HG03558 (cell line): ENCODE measurements around the gene EBPL.
"Not testable (repeated sequence)": the region's sequence is repeated elsewhere in the genome, so short reads cannot be mapped to it uniquely, and the experiment has no call there.

Source experiments
- ATAC-seq: cut with Tn5 transposase; IDR thresholded peaks from one replicate; pipeline ENCODE4 v1.9.1; 2021; ENCODE audit warnings: moderate number of reproducible peaks; ENCODE audit not compliant: unreplicated experiment; ENCODE audit errors: extremely low read depth

EBPL gene

DNA sequence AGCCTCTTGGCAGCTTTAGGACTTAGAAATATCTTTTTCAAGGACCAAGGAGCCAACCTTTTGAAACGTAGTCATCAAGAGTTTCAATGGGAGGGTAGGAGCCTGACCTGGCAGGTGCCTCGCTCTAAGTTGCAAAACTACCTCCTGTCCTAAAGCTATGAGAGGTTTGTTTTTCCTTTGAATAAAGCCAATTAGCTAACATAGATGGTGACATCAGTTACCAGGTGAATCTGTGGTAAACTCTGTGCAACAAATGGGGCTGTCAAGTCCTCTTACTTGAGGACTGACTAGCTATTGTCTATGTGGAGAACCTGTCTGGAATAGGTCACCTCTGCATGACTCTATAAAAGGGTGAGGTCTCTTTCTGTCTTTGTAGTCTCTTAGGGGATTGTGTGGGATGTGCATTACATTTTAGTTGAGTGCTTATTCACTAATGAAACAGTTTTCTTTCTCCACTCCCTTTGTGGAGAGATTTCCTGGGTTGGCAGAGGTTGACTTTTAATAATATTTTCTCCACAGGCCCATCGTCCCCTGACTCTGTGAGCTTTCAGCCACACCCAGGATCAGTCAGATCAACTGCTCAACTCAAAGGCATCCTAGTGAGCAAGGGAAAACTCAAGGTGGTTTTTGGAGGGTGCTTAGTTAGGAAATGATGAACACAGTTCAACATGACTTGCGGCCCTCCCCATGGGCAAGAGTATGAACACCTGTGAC lies 53.1 kb downstream of the EBPL start:
- no peak for ATAC-seq

DNA sequence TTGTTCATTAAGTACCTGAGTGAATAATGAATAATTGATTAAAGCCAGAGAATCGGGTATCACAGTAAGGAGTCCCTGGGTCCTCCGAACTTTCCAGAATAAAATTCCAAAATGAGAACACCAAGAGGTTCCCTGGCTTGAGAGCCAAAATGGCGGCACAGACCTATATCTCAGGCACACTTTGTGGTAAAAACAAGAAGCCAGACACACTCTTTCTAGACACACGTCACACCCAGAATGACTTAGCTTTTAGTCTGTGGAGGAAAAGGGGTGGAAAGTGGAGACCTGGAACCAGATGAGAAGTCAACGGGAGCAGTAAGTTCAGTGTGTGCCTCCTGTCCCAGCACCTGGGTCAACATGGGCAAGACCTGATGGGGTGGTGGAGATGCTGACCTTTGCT lies 54.6 kb downstream of the EBPL start:
- no peak for ATAC-seq

DNA sequence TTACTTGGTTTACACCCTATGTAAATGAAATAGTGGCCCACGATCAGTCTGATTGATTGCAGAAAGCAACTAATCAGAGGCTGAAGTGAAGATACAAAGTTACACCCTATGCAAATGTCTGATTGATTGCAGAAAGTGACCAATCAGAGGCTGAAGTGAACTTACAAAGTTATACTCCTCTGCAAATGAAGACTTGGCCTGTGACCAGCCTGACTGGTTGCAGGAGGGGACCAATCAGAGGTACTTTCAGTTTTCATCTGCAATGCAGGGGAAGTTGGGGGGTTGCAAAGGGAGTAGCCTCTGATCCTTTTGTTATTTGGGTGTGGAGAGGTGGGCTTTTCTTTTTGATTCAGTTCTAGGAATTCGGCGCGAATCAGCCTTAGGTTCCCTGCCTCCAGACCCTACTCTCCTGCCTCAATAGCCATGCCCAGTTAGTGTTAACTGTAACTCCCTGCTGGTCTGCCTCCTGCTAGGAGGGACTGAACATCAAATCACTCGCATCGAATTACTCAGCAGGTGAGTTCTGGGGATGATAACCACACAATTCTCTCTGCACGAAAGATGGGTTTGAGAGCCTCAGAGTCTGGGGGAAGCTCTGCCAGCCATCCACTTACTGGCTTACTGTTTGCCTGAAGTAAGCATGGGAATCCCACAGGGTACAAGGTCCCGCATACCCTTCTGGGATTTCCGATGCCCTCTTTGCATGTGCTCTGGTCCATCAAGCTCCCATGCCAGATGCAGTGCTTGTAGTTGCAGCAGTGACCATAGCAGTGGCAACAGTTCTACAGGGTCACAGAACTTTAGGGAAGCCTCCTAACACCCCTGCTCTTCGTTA lies 55.5 kb downstream of the EBPL start:
- ATAC-seq = no peak

DNA sequence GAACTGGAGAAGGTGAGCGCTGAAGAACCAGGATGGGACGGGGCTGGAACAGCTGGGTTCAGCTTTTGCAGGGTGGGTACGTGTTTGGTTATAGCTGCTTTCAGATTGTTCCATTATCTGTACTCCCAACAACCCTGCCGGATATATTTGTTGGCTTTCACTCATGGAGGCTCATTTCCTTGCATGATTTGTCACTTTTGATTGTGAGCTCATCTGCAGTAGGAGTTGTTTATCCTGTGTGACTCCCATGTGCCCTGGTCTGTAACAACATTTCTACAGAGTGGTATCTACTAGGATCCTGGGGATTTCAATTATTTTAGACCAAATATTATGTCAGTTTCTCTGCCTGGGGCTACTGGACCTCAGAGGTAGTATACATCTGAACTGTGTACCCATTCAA lies 57.6 kb downstream of the EBPL start:
- ATAC-seq = no peak

DNA sequence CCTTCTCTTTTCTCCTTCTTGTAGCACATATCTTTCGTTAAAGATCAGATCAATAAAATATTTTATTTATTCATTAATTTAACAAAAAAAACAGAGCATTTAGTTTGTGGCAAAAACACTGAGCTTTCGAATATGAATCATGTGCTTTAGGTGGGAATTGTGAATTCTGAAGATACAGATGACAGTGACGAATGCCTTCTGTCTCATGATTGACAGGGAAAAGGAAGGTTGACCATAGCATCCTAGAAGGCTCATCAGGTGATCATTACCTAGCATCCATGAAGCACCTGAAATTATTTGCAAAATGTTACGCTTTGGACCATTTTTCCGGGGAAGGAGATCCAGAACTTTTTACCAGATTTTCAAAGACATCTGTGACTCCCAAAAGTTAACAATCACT lies 59.1 kb downstream of the EBPL start:
- ATAC-seq = no peak

DNA sequence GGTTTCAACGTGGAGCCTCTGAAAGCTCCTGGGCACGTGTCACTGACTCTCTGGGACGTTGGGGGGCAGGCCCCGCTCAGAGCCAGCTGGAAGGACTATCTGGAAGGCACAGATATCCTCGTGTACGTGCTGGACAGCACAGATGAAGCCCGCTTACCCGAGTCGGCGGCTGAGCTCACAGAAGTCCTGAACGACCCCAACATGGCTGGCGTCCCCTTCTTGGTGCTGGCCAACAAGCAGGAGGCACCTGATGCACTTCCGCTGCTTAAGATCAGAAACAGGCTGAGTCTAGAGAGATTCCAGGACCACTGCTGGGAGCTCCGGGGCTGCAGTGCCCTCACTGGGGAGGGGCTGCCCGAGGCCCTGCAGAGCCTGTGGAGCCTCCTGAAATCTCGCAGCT lies 60.7 kb downstream of the EBPL start:
- ATAC-seq = no peak

DNA sequence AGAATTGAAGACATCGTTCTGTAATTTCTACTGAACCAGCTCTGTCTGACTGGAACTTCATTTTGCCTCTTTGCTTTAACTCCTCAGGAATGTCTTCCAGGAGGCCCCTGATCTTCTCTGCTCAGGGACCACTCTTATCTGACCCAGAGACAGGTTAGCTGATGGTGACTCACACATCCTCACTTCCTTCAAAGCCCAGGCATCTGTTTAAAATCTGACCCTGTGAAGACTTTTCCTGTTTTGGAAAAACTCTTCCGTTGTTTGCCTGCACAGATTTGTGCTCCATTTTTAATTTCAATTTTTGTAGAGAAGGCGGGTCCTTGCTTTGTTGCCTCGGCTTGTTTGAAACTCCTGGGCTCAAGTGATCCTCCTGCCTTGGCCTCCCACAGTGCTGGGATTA lies 61.3 kb downstream of the EBPL start:
- no peak for ATAC-seq

DNA sequence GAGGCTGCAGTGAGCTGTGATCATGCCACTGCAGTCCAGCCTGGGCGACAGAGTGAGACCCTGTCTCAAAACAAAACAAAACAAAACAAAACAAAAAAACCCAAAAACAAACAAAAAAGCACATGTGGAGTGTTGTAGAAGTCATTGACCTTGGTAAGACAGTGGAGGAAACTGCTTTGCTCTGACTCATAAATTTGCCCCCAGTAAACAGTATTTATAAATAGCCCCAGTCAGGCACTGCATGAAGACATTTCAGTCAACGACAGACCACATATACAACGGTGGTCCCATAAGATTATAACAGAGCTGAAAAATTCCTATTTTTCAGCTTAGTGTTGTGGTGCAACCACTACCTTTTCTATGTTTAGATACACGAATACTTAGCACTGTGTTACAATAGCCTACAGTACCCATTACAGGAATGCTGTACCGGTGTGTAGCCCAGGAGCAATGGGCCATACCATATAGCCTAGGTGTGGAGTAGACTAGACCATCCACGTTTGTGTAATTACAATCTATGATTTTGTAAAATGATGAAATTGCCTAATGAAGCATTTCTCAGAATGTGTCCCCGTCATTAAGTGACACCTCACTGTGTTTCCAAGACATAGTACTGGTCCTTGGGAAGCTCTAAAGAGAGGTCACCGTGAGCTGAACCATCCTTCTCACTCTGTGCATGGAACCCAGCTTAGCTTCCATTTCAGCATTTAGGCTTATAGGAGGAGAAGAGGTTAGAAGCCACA lies 61.9 kb downstream of the EBPL start:
- no peak for ATAC-seq

DNA sequence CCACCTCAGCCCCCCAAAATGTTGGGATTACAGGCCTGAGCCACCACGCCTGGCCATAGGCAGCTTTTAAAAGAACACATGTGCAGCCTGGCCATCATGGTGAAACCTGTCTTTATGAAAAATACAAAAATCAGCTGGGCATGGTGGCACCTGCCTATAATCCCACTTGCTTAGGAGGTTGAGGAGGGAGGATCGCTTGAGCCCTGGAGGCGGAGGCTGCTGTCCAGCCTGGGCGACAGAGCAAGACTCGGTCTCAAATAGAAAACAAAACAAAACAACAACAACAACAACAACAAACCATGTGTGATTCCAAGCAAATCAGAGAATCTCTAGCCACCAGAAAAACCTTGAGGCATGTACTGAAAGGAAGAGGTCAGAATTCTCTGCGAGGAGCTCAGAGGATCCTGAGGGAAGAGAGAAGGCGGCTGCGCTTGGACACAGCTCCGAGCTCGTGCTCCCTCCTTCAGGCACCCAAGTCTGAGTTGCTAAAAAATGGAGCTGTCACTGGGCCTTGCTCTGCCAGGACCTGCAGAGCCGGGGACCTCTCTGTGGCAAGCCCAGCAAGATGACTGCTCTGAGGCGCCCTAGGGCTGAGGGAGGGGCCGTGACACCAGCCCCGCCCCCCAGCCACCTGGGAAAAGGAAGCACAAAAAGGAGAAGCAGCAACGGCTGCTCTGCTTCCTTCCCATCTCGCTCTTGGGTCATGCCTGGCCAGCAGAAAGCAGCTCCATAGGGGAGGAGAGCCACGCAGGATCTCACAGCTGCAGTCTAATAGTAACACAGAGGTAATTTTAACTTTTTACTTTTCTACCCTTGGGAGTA lies 63.2 kb downstream of the EBPL start, which contains the start of gene ARL11:
ARL11 (plus strand) TSS at position 677 of the 822 bp plus-strand sequence. CDS start 1,941 bp downstream, outside the sequence.
- ATAC-seq = peak; percentile 91

DNA sequence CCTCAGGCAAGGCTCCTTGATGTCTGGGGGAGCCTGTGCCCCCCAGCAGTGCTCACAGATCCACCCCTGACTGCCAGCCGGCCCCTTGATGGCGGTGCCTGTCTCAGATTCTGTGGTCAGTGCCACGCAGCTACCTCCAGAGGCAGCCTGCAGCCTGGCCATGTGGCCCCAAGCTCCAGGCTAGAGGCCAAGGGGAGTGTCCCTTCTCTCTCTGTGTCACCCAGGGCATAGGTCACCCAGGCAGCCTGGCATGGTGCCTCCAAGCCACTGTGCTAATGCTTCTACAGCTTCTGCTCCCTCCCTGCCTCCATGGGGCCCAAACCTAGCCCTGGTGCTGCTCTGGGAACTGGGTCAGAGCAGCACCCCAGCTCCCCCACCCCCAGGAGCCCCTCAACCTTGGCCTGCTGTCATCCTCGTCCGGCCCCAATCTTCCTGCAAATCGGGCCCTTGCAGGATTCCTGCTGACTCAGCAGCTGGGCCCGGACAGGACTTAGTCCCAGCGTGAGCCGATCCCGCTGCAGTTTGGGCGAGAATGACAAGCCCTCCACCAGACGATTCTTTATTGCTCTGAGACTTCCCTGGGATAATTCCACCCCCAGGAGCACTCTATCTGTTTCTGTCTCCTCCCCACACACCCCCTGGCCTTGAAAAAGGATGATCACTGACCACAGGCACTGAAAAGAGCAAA lies 65.8 kb downstream of the EBPL start:
- no peak for ATAC-seq

DNA sequence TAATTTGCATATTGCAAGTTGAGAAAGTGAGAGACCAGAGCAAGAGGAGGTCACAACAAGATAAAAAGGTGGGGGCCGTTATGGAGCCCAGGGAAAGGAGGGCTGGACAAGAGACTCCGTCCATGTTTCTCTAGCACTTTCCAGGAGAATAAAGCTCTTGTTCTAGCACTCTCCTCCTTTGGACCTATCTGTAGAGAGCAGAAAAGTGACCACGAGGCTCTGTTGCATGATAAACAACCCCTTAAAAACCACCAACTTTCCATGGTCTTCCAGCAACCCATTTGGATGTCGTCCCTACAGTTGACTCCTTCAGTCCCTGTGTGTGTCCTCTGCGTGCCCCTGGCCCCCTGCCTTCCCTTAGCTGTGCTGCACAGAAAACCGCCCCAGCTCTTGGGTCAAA lies 67.1 kb downstream of the EBPL start:
- no peak for ATAC-seq

DNA sequence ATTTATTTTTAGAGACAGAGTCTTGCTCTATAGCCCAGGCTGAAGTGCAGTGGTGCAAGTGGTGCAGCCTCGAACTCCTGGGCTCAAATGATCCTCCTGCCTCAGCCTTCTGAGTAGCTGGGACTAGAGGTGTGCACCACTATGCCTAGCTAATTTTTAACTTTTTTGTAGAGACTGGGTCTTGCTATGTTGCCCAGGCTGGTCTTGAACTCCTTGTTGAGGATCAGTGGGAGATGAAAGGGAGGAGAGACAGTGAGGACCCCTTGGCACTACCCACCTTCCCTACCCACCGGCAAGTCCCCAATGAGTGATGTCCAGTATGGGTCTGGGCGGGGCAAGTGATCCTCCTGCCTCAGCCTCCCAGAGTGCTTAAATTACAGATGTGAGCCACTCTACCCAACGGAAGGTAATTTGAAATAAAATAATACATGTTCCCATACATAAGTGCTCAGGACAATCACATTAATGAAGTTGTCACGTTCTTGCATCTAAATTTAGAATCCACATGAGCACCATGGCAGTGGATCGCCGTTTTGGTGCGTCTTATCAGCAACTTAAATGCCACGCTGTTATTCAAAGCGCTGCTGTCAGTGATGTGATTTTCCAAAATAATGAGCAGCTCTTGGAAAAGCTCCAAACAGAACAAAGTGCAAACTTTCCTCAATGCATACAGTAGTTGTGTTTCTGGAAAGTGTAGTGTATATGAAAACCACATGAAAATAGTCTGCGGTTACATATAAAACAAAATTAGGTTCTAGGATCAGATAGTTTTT lies 68.9 kb downstream of the EBPL start:
- ATAC-seq = no peak

DNA sequence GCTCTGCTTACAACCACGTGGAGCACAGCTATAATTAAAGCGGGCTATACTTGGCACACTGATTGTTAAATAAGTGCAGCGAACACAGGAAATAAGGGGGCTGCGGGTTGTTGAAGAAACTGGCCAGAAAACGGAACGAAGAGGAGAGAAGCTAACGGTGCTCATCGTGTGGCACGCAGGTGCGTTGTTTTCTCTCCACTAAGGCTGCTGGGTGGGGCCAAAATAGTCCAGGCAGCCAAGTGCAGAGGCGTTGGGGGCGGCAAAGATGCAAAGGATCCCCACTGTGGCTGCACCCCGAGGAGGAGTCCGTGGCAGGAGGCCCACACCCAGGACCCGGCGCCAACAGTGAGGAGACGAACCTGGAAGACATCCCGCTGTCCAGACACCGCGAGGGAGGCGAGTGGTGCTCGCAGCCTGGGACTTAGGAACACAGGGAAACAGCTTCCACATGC lies 71.1 kb downstream of the EBPL start:
- no peak for ATAC-seq

DNA sequence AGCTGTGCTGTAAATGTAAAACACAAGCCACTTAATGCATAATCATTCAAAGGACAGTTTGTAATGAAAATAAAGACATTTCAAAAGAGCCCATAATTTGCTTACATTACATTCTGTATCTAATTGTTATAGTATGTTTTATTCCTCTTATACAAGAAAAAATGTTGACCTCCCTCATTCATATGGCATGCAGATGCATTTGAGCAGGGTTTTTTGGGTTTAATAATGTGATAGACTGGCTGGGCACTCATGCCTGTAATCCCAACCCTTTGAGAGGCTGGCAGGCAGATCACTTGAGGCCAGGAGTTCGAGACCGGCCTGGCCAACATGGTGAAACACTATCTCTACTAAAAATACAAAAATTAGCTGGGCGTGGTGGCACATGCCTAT lies 74.6 kb downstream of the EBPL start:
- no peak for ATAC-seq

DNA sequence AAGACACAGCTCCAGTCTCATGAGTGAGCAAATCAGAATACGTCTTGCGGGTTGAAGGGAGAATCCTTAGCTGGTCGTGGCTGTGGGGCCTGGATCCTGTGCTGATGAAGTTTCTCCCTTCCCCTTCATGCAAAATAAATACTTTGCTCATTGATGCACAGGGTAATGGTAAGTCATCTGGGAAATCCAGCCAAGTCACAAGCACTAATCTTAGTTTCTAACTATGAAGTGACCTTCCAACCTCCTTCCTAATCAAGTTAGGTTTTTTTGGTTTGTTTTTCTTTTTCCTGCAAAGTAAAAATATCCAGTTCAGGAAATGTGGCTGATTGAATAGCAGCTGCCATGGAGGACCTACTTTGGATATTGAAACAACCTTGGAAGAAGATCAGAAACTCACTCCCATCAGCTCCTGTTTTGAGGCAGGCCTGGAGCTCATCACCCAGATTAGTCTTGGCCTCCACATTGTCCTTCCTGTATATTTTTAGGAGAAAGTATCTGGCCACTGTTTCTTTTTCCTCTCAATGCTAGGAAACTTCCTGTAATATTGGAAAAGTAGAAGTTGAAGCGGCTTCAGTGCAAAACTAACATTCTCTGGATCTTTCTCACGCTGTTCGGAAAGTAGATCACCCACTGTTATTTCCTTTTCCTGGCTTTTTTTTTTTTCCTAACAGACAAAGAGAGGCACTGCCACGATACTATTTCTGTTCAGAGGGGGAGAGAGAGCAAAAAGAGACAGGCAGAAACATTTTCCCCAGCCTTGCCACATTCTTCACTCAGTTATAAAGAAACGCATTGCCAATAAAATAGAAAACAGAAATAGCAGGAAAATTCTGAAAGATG lies 75.2 kb downstream of the EBPL start:
- ATAC-seq = no peak

DNA sequence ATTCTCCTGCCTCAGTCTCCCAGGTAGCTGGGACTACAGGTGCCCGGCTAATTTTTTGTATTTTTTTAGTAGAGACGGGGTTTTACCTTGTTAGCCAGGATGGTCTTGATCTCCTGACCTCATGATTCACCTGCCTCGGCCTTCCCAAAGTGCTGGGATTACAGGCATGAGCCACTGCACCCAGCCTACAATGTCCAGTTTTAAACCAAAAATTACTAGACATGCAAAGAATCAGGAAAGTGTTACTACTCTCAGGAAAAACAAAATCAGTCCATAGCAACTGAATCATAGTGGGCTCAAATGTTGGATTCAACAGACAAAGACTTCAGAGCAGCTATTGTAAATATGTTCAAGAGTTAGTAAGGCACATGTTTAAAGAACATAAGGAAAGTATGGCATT lies 79.2 kb downstream of the EBPL start:
- not testable (repeated sequence) for ATAC-seq
